Measurements from ENCODE around the gene RUNX3.
A peak's percentile ranks its signal among the peaks of the same experiment; 100 is the strongest.
"Not testable (repeated sequence)": the region's sequence is repeated elsewhere in the genome, so short reads cannot be mapped to it uniquely, and the experiment has no call there.

RUNX3 gene

GRCh38 chr1:24900486-24900849, 29.6 kb downstream of the RUNX3 start:
- DNase-seq, result no peak

GRCh38 chr1:24899581-24900485, 30.2 kb downstream of the RUNX3 start:
- no peak for DNase-seq

- DNase-seq, result no peak
These were observed 31.1 kb downstream of the RUNX3 start for GRCh38 chr1:24898909-24899439.

GRCh38 chr1:24898152-24898908, 31.7 kb downstream of the RUNX3 start:
- DNase-seq, result peak; percentile 48

- DNase-seq, result no peak
These were observed 32.6 kb downstream of the RUNX3 start for GRCh38 chr1:24897263-24898151.

GRCh38 chr1:24896596-24897262, 33.3 kb downstream of the RUNX3 start:
- no peak for DNase-seq

GRCh38 chr1:24896176-24896575, 33.9 kb downstream of the RUNX3 start:
- no peak for DNase-seq

GRCh38 chr1:24895511-24895910, 34.6 kb downstream of the RUNX3 start:
- no peak for DNase-seq

- no peak for DNase-seq
These were observed 36.1 kb downstream of the RUNX3 start for GRCh38 chr1:24894002-24894401.

- DNase-seq, result no peak
These were observed 36.6 kb downstream of the RUNX3 start for GRCh38 chr1:24893431-24893830.

- DNase-seq, result no peak
These were observed 37.6 kb downstream of the RUNX3 start for GRCh38 chr1:24892188-24893153.

- DNase-seq, result not testable (repeated sequence)
These were observed 38.7 kb downstream of the RUNX3 start for GRCh38 chr1:24891367-24891766.

- DNase-seq, result peak; percentile 45
These were observed 39.2 kb downstream of the RUNX3 start for GRCh38 chr1:24890887-24891286.

- DNase-seq, result no peak
These were observed 41.0 kb downstream of the RUNX3 start for GRCh38 chr1:24888971-24889676.

GRCh38 chr1:24888061-24888970, 41.8 kb downstream of the RUNX3 start:
- DNase-seq, result no peak

- DNase-seq, result no peak
These were observed 43.8 kb downstream of the RUNX3 start for GRCh38 chr1:24886241-24886640.

GRCh38 chr1:24884751-24885150, 45.3 kb downstream of the RUNX3 start:
- no peak for DNase-seq

- DNase-seq, result no peak
These were observed 49.0 kb downstream of the RUNX3 start for GRCh38 chr1:24881034-24881433.
